H1 (cell line): Measurements from ENCODE around the gene BRME1. TPM values are rescaled to one million over a fixed set of nuclear protein-coding genes. Genes with fewer than 3 reads are reported as not detected.

ENCODE experiments used
- CTCF ChIA-PET: fragments of 300-600 bp; sonication (Branson Sonifier 250); formaldehyde crosslinking; loops from one replicate; lab custom pipeline; 2021; ENCODE audit not compliant: partially characterized antibody; lab: Charles Lee
- POLR2A ChIA-PET: fragments of 300-600 bp; sonication (Branson Sonifier 250); formaldehyde crosslinking; loops from one replicate; lab custom pipeline; 2021; ENCODE audit warnings: inconsistent platforms; ENCODE audit not compliant: partially characterized antibody; lab: Charles Lee
- DNase-seq, 2 experiments: peaks; one replicate each; pipeline versions ENCODE4 v3.0.0 to v3.0.0-alpha.2; 2010 to 2022; ENCODE audit warnings: low spot score in 2 of 2, low read depth in 1 of 2, mixed read lengths in 1 of 2
- FAIRE-seq: peaks from 2 replicates; lab custom pipeline; 2011; peaks lifted over from hg19 to GRCh38; lab: Jason Lieb, UNC
- H2AFZ ChIP-seq: 2 replicates; pipeline ENCODE4 v1.8.1; 2012; ENCODE audit warnings: low read length, inconsistent platforms
- H2AK5ac ChIP-seq: 2 replicates; pipeline ENCODE4 v1.6.1; 2013; ENCODE audit warnings: low read depth, low read length
- H2BK120ac ChIP-seq: replicated peaks from 2 replicates; pipeline ENCODE3; 2013; ENCODE audit warnings: low read depth, low read length, inconsistent platforms
- H2BK12ac ChIP-seq: 2 replicates; pipeline ENCODE4 v1.6.1; 2013; ENCODE audit warnings: low read depth, low read length
- H2BK15ac ChIP-seq: 2 replicates; pipeline ENCODE4 v1.6.1; 2013; ENCODE audit warnings: low read length
- H2BK20ac ChIP-seq: 2 replicates; pipeline ENCODE4 v1.6.1; 2013; ENCODE audit warnings: low read length
- H2BK5ac ChIP-seq: 2 replicates; pipeline ENCODE4 v1.6.1; 2013; ENCODE audit warnings: low read depth, low read length
- H3K14ac ChIP-seq: 2 replicates; pipeline ENCODE4 v1.6.1; 2013; ENCODE audit warnings: inconsistent platforms; ENCODE audit not compliant: insufficient read length
- H3K18ac ChIP-seq: 2 replicates; pipeline ENCODE4 v1.6.1; 2013; ENCODE audit warnings: low read length; ENCODE audit errors: extremely low read depth
- H3K23ac ChIP-seq: 2 replicates; pipeline ENCODE4 v1.6.1; 2013; ENCODE audit warnings: inconsistent platforms; ENCODE audit not compliant: insufficient read length
- H3K23me2 ChIP-seq: 2 replicates; pipeline ENCODE4 v1.6.1; 2013; ENCODE audit warnings: low read depth, low read length
- H3K27ac ChIP-seq: 2 replicates; pipeline ENCODE4 v1.6.1; 2011; ENCODE audit warnings: low read depth, low read length, inconsistent platforms
- H3K27me3 ChIP-seq, 4 experiments: replicated peaks in 1 of 4; 1 replicate in 1 of 4; 2 replicates in 3 of 4; pipeline versions ENCODE4 v1.6.1 to v1.8.1; 2011 to 2013; ENCODE audit warnings: low read length in 3 of 4, mild to moderate bottlenecking in 3 of 4, inconsistent platforms in 2 of 4, mixed read lengths in 2 of 4, moderate library complexity in 1 of 4; ENCODE audit not compliant: control insufficient read depth in 3 of 4, insufficient read depth in 3 of 4; ENCODE audit errors: extremely low read depth in 1 of 4
- H3K36me3 ChIP-seq, 4 experiments: 2 replicates each; pipeline versions ENCODE4 v1.6.1 to v1.8.1; 2011 to 2013; ENCODE audit warnings: mild to moderate bottlenecking in 4 of 4, low read length in 3 of 4, moderate library complexity in 2 of 4, control low read depth in 1 of 4, inconsistent platforms in 1 of 4; ENCODE audit not compliant: insufficient read depth in 4 of 4, control insufficient read depth in 2 of 4
- H3K4ac ChIP-seq: replicated peaks from 2 replicates; pipeline ENCODE3; 2013; ENCODE audit warnings: low read length, low read depth, mixed read lengths, inconsistent platforms; ENCODE audit not compliant: insufficient read length
- H3K4me1 ChIP-seq, 4 experiments: replicated peaks in 1 of 4; 1 replicate in 1 of 4; 2 replicates in 3 of 4; pipeline versions ENCODE4 v1.6.1 to v1.8.1; 2011 to 2013; ENCODE audit warnings: low read length in 3 of 4, inconsistent platforms in 2 of 4, mixed read lengths in 1 of 4; ENCODE audit not compliant: insufficient read depth in 4 of 4, control insufficient read depth in 3 of 4
- H3K4me2 ChIP-seq, 2 experiments: 2 replicates each; pipeline versions ENCODE4 v1.6.1 to v1.8.1; 2011 to 2013; ENCODE audit warnings: low read depth in 2 of 2, low read length in 2 of 2, control low read depth in 1 of 2, inconsistent platforms in 1 of 2, mild to moderate bottlenecking in 1 of 2; ENCODE audit not compliant: insufficient read depth in 1 of 2
- H3K4me3 ChIP-seq, 4 experiments: fragments of 200-600, 300-600 bp in 1 of 4; sonication (generic), shearing (Covaris generic), sonication (Bioruptor Twin) in 1 of 4; 2 replicates each; pipeline versions ENCODE4 v1.5.1 to v1.8.1; 2011 to 2016; ENCODE audit warnings: low read length in 4 of 4, low read depth in 3 of 4, control low read depth in 2 of 4, inconsistent platforms in 2 of 4, mild to moderate bottlenecking in 2 of 4, mixed read lengths in 1 of 4, moderate library complexity in 1 of 4; ENCODE audit not compliant: insufficient read depth in 2 of 4; ENCODE audit errors: extremely low read depth in 1 of 4
- H3K56ac ChIP-seq: replicated peaks from 2 replicates; pipeline ENCODE3; 2013; ENCODE audit warnings: low read depth, mild to moderate bottlenecking, mixed read lengths, low read length, inconsistent platforms; ENCODE audit not compliant: insufficient read length
- H3K79me1 ChIP-seq: 2 replicates; pipeline ENCODE4 v1.6.1; 2013; ENCODE audit warnings: low read depth, low read length, control low read depth
- H3K79me2 ChIP-seq, 2 experiments: 2 replicates each; pipeline versions ENCODE4 v1.6.1 to v1.8.1; 2012 to 2013; ENCODE audit warnings: low read length in 2 of 2, mild to moderate bottlenecking in 2 of 2, inconsistent platforms in 1 of 2; ENCODE audit not compliant: insufficient read depth in 2 of 2, control insufficient read depth in 1 of 2
- H3K9ac ChIP-seq, 4 experiments: replicated peaks in 1 of 4; 1 replicate in 1 of 4; 2 replicates in 3 of 4; pipeline versions ENCODE4 v1.6.1 to v1.8.1; 2011 to 2013; ENCODE audit warnings: low read depth in 3 of 4, low read length in 3 of 4, control low read depth in 2 of 4, mild to moderate bottlenecking in 2 of 4, moderate library complexity in 2 of 4, inconsistent platforms in 1 of 4; ENCODE audit errors: extremely low read depth in 1 of 4
- H3K9me3 ChIP-seq, 2 experiments: 2 replicates each; pipeline versions ENCODE4 v1.6.1 to v1.8.1; 2012 to 2013; ENCODE audit warnings: mild to moderate bottlenecking in 2 of 2, moderate library complexity in 2 of 2, control low read depth in 1 of 2, inconsistent platforms in 1 of 2, low read depth in 1 of 2, low read length in 1 of 2, mixed read lengths in 1 of 2; ENCODE audit not compliant: insufficient read depth in 2 of 2
- H4K20me1 ChIP-seq, 2 experiments: replicated peaks in 1 of 2; 2 replicates each; pipeline versions ENCODE3 to v1.8.1; 2011 to 2013; ENCODE audit warnings: inconsistent platforms in 2 of 2, low read length in 2 of 2, mild to moderate bottlenecking in 1 of 2; ENCODE audit not compliant: insufficient read depth in 2 of 2, control insufficient read depth in 1 of 2
- H4K5ac ChIP-seq: 2 replicates; pipeline ENCODE4 v1.6.1; 2013; ENCODE audit warnings: low read length, low read depth, mixed read lengths, inconsistent platforms; ENCODE audit not compliant: insufficient read length
- H4K8ac ChIP-seq: 2 replicates; pipeline ENCODE4 v1.8.0; 2013; ENCODE audit warnings: mild to moderate bottlenecking, moderate library complexity, low read length, inconsistent platforms; ENCODE audit not compliant: insufficient read depth; ENCODE audit errors: extremely low read depth
- H4K91ac ChIP-seq: replicated peaks from 2 replicates; pipeline ENCODE3; 2013; ENCODE audit warnings: low read length, mixed read lengths, inconsistent platforms; ENCODE audit not compliant: insufficient read length
- CBX5 ChIP-seq: fragments of 300-800, 300-1000 bp; sonication (generic); IDR thresholded peaks from 2 replicates; pipeline ENCODE4 v1.7.1; 2016; ENCODE audit warnings: antibody characterized with exemption, low read length, low read depth
- GTF2F1 ChIP-seq: IDR thresholded peaks from 2 replicates; pipeline ENCODE4 v1.6.1; 2012; ENCODE audit warnings: low read depth, low read length, improper control_type of control experiment, borderline replicate concordance
- NRF1 ChIP-seq: IDR thresholded peaks from 2 replicates; pipeline ENCODE4 v1.6.1; 2011; ENCODE audit warnings: mild to moderate bottlenecking, low read depth, low read length, improper control_type of control experiment
- POU5F1 ChIP-seq: IDR thresholded peaks from 2 replicates; pipeline ENCODE4 v1.6.1; 2011; ENCODE audit warnings: low read depth, mild to moderate bottlenecking, low read length, moderate library complexity
- SP1 ChIP-seq: IDR thresholded peaks from 2 replicates; pipeline ENCODE4 v1.6.1; 2011; ENCODE audit warnings: low read depth, low read length
- WGBS, 2 experiments: shearing (Covaris generic) in 1 of 2; methylation state at CpG; one replicate each; pipeline versions ENCODE4 v1.1.6 to v1.1.7; 2013 to 2015; ENCODE audit warnings: low lambda C conversion rate in 2 of 2, mixed read lengths in 2 of 2, inconsistent platforms in 1 of 2, low coverage in 1 of 2, missing lambda C conversion rate in 1 of 2; ENCODE audit not compliant: insufficient replicate concordance in 2 of 2, insufficient coverage in 1 of 2, insufficient read length in 1 of 2; ENCODE audit errors: extremely low coverage in 1 of 2, missing lambda C conversion rate in 1 of 2; 5-methylcytosine and 5-hydroxymethylcytosine counted together
- polyA plus RNA-seq, 7 experiments: library from polyadenylated mRNA; depleted of rRNA in 3 of 7; stranded (reverse) in 5 of 7; unstranded in 2 of 7; fragments of >200 nt in 5 of 7; fragments of 200-250 nt in 2 of 7; gene quantifications; 1 replicate in 5 of 7; 2 replicates in 1 of 7; 4 replicates in 1 of 7; pipeline versions ENCODE4 v1.2.1 to v1.2.3, GENCODE V29; 2011 to 2013; ENCODE audit warnings: missing spikeins in 2 of 7, mixed read lengths in 2 of 7
- total RNA-seq: library from RNA; stranded (reverse); fragmentation: NEBNext Ultra II Directional; extraction: Animal tissue kit (Norgen Biotek cat#: 25700); gene quantifications from 2 replicates; pipeline ENCODE4 v1.2.1, GENCODE V29; 2021

Gene BRME1
- total and polyA plus RNA-seq, 2 of the 8 experiments (the other 6 are each of a cell fraction or from before 2014, with no cell fraction given), result 4.6 to 4.7 TPM

DNA sequence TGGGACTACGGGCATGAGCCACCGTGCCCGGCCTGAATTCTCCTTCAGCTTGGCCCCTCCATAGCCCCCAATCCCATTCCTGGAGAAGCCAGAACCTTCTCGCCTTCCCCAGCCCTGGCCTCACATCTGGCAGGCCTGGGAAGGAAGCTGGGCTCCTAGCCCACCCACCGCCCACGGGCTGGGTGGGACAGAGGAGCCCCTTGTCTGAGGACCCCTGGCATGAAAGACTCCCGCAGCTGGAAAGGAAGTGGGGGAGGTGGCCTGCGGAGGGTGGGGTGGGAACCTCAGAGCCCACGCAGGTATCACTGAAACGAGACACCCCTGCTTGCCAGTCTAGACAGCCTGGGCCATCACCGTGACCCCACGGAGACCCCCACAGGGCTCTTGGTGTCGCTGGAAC, 36.6 kb downstream of the BRME1 start:
- Histone ChIP-seq H4K20me1 (peaks cover 0 to 16% of the 10 kb centered on the region in 2 experiments), H2BK12ac (no peak overlapping the region), H3K4me1 (peaks cover 0 to 4% (median 0%) of the 10 kb centered on the region in 4 experiments; a peak in 6 of 7 replicates), H3K79me2 (no peaks in the 10 kb centered on the region), H2BK5ac (no peak overlapping the region), H3K27ac (no peak overlapping the region), H4K5ac (no peak overlapping the region), H3K9ac (no peak overlapping the region), H3K23ac (no peak overlapping the region), H4K91ac (no peak overlapping the region), H3K56ac (no peak overlapping the region), H3K18ac (no peak overlapping the region), H3K23me2 (no peaks in the 10 kb centered on the region; the same call in 1 of the 2 replicates), H2AFZ (no peak overlapping the region), H2AK5ac (no peak overlapping the region), H2BK15ac (no peak overlapping the region), H2BK120ac (no peak overlapping the region), H3K14ac (no peak overlapping the region), H2BK20ac (no peak overlapping the region), H3K9me3 (no peaks in the 10 kb centered on the region), H3K36me3 (no peaks in the 10 kb centered on the region), H3K27me3 (peaks cover 37 to 89% (median 73%) of the 10 kb centered on the region in 4 experiments), H4K8ac (no peak overlapping the region), H3K4me3 (no peak overlapping the region), H3K79me1 (no peaks in the 10 kb centered on the region), H3K4me2 (no peak overlapping the region), H3K4ac (no peak overlapping the region)
- no peak for TF ChIP-seq SP1
- no peak for TF ChIP-seq GTF2F1
- no peak for TF ChIP-seq POU5F1
- no peak for TF ChIP-seq CBX5
- TF ChIP-seq NRF1, result no peak
- POLR2A ChIA-PET, result interaction anchor here (1.3 to 1.6 kb wide), 2 partner anchors 12 to 74 kb away, joined by 3 read pairs; partner anchors contain the start of gene ZSWIM4
- FAIRE-seq (no peak), DNase-seq (no peak)
- WGBS, 2 experiments, result 84% methylated on average over 12 of the region's 13 CpGs; no CpG with 5 or more reads in 1 of the 2 experiments
- CTCF ChIA-PET, result interaction anchor here (0.6 to 1.5 kb wide), 7 partner anchors 10 to 479 kb away, joined by 3 to 5 read pairs (median 4); no protein-coding TSS in a partner anchor
